Smooth muscle cell of the umbilical artery (primary cell): ENCODE measurements around the gene ZP3. TPM values are rescaled to one million over a fixed set of nuclear protein-coding genes. Genes with fewer than 3 reads are reported as not detected.

Source experiments
- total RNA-seq: library from RNA; depleted of rRNA; stranded (reverse); fragments of >200 nt; gene quantifications from 2 replicates; pipeline ENCODE4 v1.2.3, GENCODE V29; 2014

ZP3 gene
- total RNA-seq, result 0.89 and 1.8 TPM in 2 replicates

GRCh38 chr7:76424413-76425111 is at the start of gene ZP3:
TSS of gene ZP3 (plus strand) at chr7:76424950. CDS start at chr7:76424965, 15 bp downstream.

GRCh38 chr7:76409537-76409936 is 15.2 kb upstream of the ZP3 start, which contains the start of gene SSC4D:
TSS of gene SSC4D (minus strand) at chr7:76409697. CDS start at chr7:76404439, 5,258 bp downstream.

GRCh38 chr7:76461464-76462101 is 36.8 kb downstream of the ZP3 start, which contains the start of gene DTX2:
TSS of gene DTX2 (plus strand) at chr7:76461709. CDS start at chr7:76480510, 18,801 bp downstream.

Other genes starting within 250 kb of the ZP3 start
- gene SRRM3, start 223.1 kb upstream of the ZP3 start, total RNA-seq, result 0.30 TPM in 1 of 2 replicates, not detected in the other
- gene HSPB1, start 122.3 kb upstream of the ZP3 start, total RNA-seq, result 42.8 and 52.2 TPM in 2 replicates
- gene YWHAG, start 66.0 kb upstream of the ZP3 start, total RNA-seq, result 89.7 and 169 TPM in 2 replicates
- 0.59 and 0.65 TPM in 2 replicates for gene SSC4D, start 15.3 kb upstream of the ZP3 start, total RNA-seq
- gene DTX2, start 36.8 kb downstream of the ZP3 start, total RNA-seq, result 5.0 and 8.0 TPM in 2 replicates
- gene UPK3B, start 85.6 kb downstream of the ZP3 start, total RNA-seq, result under 0.01 TPM in 1 of 2 replicates, not detected in the other
- gene SPDYE16, start 118.3 kb downstream of the ZP3 start, total RNA-seq, result 0.05 TPM in 1 of 2 replicates, not detected in the other
- 0.88 and 4.8 TPM in 2 replicates for gene POMZP3, start 202.3 kb downstream of the ZP3 start, total RNA-seq